H1 (cell line): ENCODE measurements around the gene RPL12. TPM values are rescaled to one million over a fixed set of nuclear protein-coding genes. Genes with fewer than 3 reads are reported as not detected.

Experiments used
- CTCF ChIA-PET: fragments of 300-600 bp; sonication (Branson Sonifier 250); formaldehyde crosslinking; loops from one replicate; lab custom pipeline; 2021; ENCODE audit not compliant: partially characterized antibody; lab: Charles Lee
- POLR2A ChIA-PET: fragments of 300-600 bp; sonication (Branson Sonifier 250); formaldehyde crosslinking; loops from one replicate; lab custom pipeline; 2021; ENCODE audit warnings: inconsistent platforms; ENCODE audit not compliant: partially characterized antibody; lab: Charles Lee
- DNase-seq, 2 experiments: peaks; one replicate each; pipeline versions ENCODE4 v3.0.0 to v3.0.0-alpha.2; 2010 to 2022; ENCODE audit warnings: low spot score in 2 of 2, low read depth in 1 of 2, mixed read lengths in 1 of 2
- FAIRE-seq: peaks from 2 replicates; lab custom pipeline; 2011; peaks lifted over from hg19 to GRCh38; lab: Jason Lieb, UNC
- H2AFZ ChIP-seq: 2 replicates; pipeline ENCODE4 v1.8.1; 2012; ENCODE audit warnings: low read length, inconsistent platforms
- H2AK5ac ChIP-seq: 2 replicates; pipeline ENCODE4 v1.6.1; 2013; ENCODE audit warnings: low read depth, low read length
- H2BK120ac ChIP-seq: replicated peaks from 2 replicates; pipeline ENCODE3; 2013; ENCODE audit warnings: low read depth, low read length, inconsistent platforms
- H2BK12ac ChIP-seq: 2 replicates; pipeline ENCODE4 v1.6.1; 2013; ENCODE audit warnings: low read depth, low read length
- H2BK15ac ChIP-seq: 2 replicates; pipeline ENCODE4 v1.6.1; 2013; ENCODE audit warnings: low read length
- H2BK20ac ChIP-seq: 2 replicates; pipeline ENCODE4 v1.6.1; 2013; ENCODE audit warnings: low read length
- H2BK5ac ChIP-seq: 2 replicates; pipeline ENCODE4 v1.6.1; 2013; ENCODE audit warnings: low read depth, low read length
- H3K14ac ChIP-seq: 2 replicates; pipeline ENCODE4 v1.6.1; 2013; ENCODE audit warnings: inconsistent platforms; ENCODE audit not compliant: insufficient read length
- H3K18ac ChIP-seq: 2 replicates; pipeline ENCODE4 v1.6.1; 2013; ENCODE audit warnings: low read length; ENCODE audit errors: extremely low read depth
- H3K23ac ChIP-seq: 2 replicates; pipeline ENCODE4 v1.6.1; 2013; ENCODE audit warnings: inconsistent platforms; ENCODE audit not compliant: insufficient read length
- H3K23me2 ChIP-seq: 2 replicates; pipeline ENCODE4 v1.6.1; 2013; ENCODE audit warnings: low read depth, low read length
- H3K27ac ChIP-seq: 2 replicates; pipeline ENCODE4 v1.6.1; 2011; ENCODE audit warnings: low read depth, low read length, inconsistent platforms
- H3K27me3 ChIP-seq, 4 experiments: replicated peaks in 1 of 4; 1 replicate in 1 of 4; 2 replicates in 3 of 4; pipeline versions ENCODE4 v1.6.1 to v1.8.1; 2011 to 2013; ENCODE audit warnings: low read length in 3 of 4, mild to moderate bottlenecking in 3 of 4, inconsistent platforms in 2 of 4, mixed read lengths in 2 of 4, moderate library complexity in 1 of 4; ENCODE audit not compliant: control insufficient read depth in 3 of 4, insufficient read depth in 3 of 4; ENCODE audit errors: extremely low read depth in 1 of 4
- H3K36me3 ChIP-seq, 4 experiments: 2 replicates each; pipeline versions ENCODE4 v1.6.1 to v1.8.1; 2011 to 2013; ENCODE audit warnings: mild to moderate bottlenecking in 4 of 4, low read length in 3 of 4, moderate library complexity in 2 of 4, control low read depth in 1 of 4, inconsistent platforms in 1 of 4; ENCODE audit not compliant: insufficient read depth in 4 of 4, control insufficient read depth in 2 of 4
- H3K4ac ChIP-seq: replicated peaks from 2 replicates; pipeline ENCODE3; 2013; ENCODE audit warnings: low read length, low read depth, mixed read lengths, inconsistent platforms; ENCODE audit not compliant: insufficient read length
- H3K4me1 ChIP-seq, 4 experiments: replicated peaks in 1 of 4; 1 replicate in 1 of 4; 2 replicates in 3 of 4; pipeline versions ENCODE4 v1.6.1 to v1.8.1; 2011 to 2013; ENCODE audit warnings: low read length in 3 of 4, inconsistent platforms in 2 of 4, mixed read lengths in 1 of 4; ENCODE audit not compliant: insufficient read depth in 4 of 4, control insufficient read depth in 3 of 4
- H3K4me2 ChIP-seq, 2 experiments: 2 replicates each; pipeline versions ENCODE4 v1.6.1 to v1.8.1; 2011 to 2013; ENCODE audit warnings: low read depth in 2 of 2, low read length in 2 of 2, control low read depth in 1 of 2, inconsistent platforms in 1 of 2, mild to moderate bottlenecking in 1 of 2; ENCODE audit not compliant: insufficient read depth in 1 of 2
- H3K4me3 ChIP-seq, 4 experiments: fragments of 200-600, 300-600 bp in 1 of 4; sonication (generic), shearing (Covaris generic), sonication (Bioruptor Twin) in 1 of 4; 2 replicates each; pipeline versions ENCODE4 v1.5.1 to v1.8.1; 2011 to 2016; ENCODE audit warnings: low read length in 4 of 4, low read depth in 3 of 4, control low read depth in 2 of 4, inconsistent platforms in 2 of 4, mild to moderate bottlenecking in 2 of 4, mixed read lengths in 1 of 4, moderate library complexity in 1 of 4; ENCODE audit not compliant: insufficient read depth in 2 of 4; ENCODE audit errors: extremely low read depth in 1 of 4
- H3K56ac ChIP-seq: replicated peaks from 2 replicates; pipeline ENCODE3; 2013; ENCODE audit warnings: low read depth, mild to moderate bottlenecking, mixed read lengths, low read length, inconsistent platforms; ENCODE audit not compliant: insufficient read length
- H3K79me1 ChIP-seq: 2 replicates; pipeline ENCODE4 v1.6.1; 2013; ENCODE audit warnings: low read depth, low read length, control low read depth
- H3K79me2 ChIP-seq, 2 experiments: 2 replicates each; pipeline versions ENCODE4 v1.6.1 to v1.8.1; 2012 to 2013; ENCODE audit warnings: low read length in 2 of 2, mild to moderate bottlenecking in 2 of 2, inconsistent platforms in 1 of 2; ENCODE audit not compliant: insufficient read depth in 2 of 2, control insufficient read depth in 1 of 2
- H3K9ac ChIP-seq, 4 experiments: replicated peaks in 1 of 4; 1 replicate in 1 of 4; 2 replicates in 3 of 4; pipeline versions ENCODE4 v1.6.1 to v1.8.1; 2011 to 2013; ENCODE audit warnings: low read depth in 3 of 4, low read length in 3 of 4, control low read depth in 2 of 4, mild to moderate bottlenecking in 2 of 4, moderate library complexity in 2 of 4, inconsistent platforms in 1 of 4; ENCODE audit errors: extremely low read depth in 1 of 4
- H3K9me3 ChIP-seq, 2 experiments: 2 replicates each; pipeline versions ENCODE4 v1.6.1 to v1.8.1; 2012 to 2013; ENCODE audit warnings: mild to moderate bottlenecking in 2 of 2, moderate library complexity in 2 of 2, control low read depth in 1 of 2, inconsistent platforms in 1 of 2, low read depth in 1 of 2, low read length in 1 of 2, mixed read lengths in 1 of 2; ENCODE audit not compliant: insufficient read depth in 2 of 2
- H4K20me1 ChIP-seq, 2 experiments: replicated peaks in 1 of 2; 2 replicates each; pipeline versions ENCODE3 to v1.8.1; 2011 to 2013; ENCODE audit warnings: inconsistent platforms in 2 of 2, low read length in 2 of 2, mild to moderate bottlenecking in 1 of 2; ENCODE audit not compliant: insufficient read depth in 2 of 2, control insufficient read depth in 1 of 2
- H4K5ac ChIP-seq: 2 replicates; pipeline ENCODE4 v1.6.1; 2013; ENCODE audit warnings: low read length, low read depth, mixed read lengths, inconsistent platforms; ENCODE audit not compliant: insufficient read length
- H4K8ac ChIP-seq: 2 replicates; pipeline ENCODE4 v1.8.0; 2013; ENCODE audit warnings: mild to moderate bottlenecking, moderate library complexity, low read length, inconsistent platforms; ENCODE audit not compliant: insufficient read depth; ENCODE audit errors: extremely low read depth
- H4K91ac ChIP-seq: replicated peaks from 2 replicates; pipeline ENCODE3; 2013; ENCODE audit warnings: low read length, mixed read lengths, inconsistent platforms; ENCODE audit not compliant: insufficient read length
- KDM4A ChIP-seq: IDR thresholded peaks from one replicate; pipeline ENCODE4 v1.7.1; 2012; ENCODE audit warnings: low read depth, mild to moderate bottlenecking, moderate library complexity, low read length, inconsistent platforms; ENCODE audit not compliant: severe bottlenecking
- SP4 ChIP-seq: IDR thresholded peaks from 2 replicates; pipeline ENCODE4 v1.6.1; 2012; ENCODE audit warnings: low read length, inconsistent platforms
- WGBS, 2 experiments: shearing (Covaris generic) in 1 of 2; methylation state at CpG; one replicate each; pipeline versions ENCODE4 v1.1.6 to v1.1.7; 2013 to 2015; ENCODE audit warnings: low lambda C conversion rate in 2 of 2, mixed read lengths in 2 of 2, inconsistent platforms in 1 of 2, low coverage in 1 of 2, missing lambda C conversion rate in 1 of 2; ENCODE audit not compliant: insufficient replicate concordance in 2 of 2, insufficient coverage in 1 of 2, insufficient read length in 1 of 2; ENCODE audit errors: extremely low coverage in 1 of 2, missing lambda C conversion rate in 1 of 2; 5-methylcytosine and 5-hydroxymethylcytosine counted together
- polyA plus RNA-seq, 7 experiments: library from polyadenylated mRNA; depleted of rRNA in 3 of 7; stranded (reverse) in 5 of 7; unstranded in 2 of 7; fragments of >200 nt in 5 of 7; fragments of 200-250 nt in 2 of 7; gene quantifications; 1 replicate in 5 of 7; 2 replicates in 1 of 7; 4 replicates in 1 of 7; pipeline versions ENCODE4 v1.2.1 to v1.2.3, GENCODE V29; 2011 to 2013; ENCODE audit warnings: missing spikeins in 2 of 7, mixed read lengths in 2 of 7
- total RNA-seq: library from RNA; stranded (reverse); fragmentation: NEBNext Ultra II Directional; extraction: Animal tissue kit (Norgen Biotek cat#: 25700); gene quantifications from 2 replicates; pipeline ENCODE4 v1.2.1, GENCODE V29; 2021

Gene RPL12
- total and polyA plus RNA-seq, 2 of the 8 experiments (the other 6 are each of a cell fraction or from before 2014, with no cell fraction given), result 1,993 to 4,892 TPM

DNA sequence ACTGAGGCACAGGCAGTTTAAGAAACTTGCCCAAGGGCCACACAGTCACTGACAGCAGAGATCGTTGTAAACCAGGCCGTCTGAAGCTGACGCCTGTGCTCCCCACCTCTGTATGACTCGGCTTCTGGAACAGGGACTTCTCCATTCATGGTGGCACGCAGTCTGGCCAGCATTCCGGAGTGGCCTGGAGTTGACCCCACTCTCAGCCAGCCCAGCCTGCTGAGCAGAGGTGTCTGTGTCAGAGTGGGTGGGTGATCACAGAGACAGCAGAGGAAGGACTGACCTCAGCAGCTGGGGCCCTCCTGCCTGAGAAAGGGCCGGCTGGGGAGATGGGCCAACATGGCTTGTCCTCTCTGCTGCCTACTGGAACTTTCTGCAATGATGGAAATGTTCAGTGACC lies 12.7 kb upstream of the RPL12 start:
- H3K27me3 ChIP-seq, result no peaks in the 10 kb centered on the region; a peak in 1 of 7 replicates
- H3K9me3 ChIP-seq, result no peaks in the 10 kb centered on the region
- no peak overlapping the region for H4K5ac ChIP-seq
- no peak overlapping the region for H3K14ac ChIP-seq
- DNase-seq, result no peak
- no peaks in the 10 kb centered on the region for H3K79me2 ChIP-seq
- H3K4me1 ChIP-seq, result no peaks in the 10 kb centered on the region
- H3K23ac ChIP-seq, result no peak overlapping the region
- H2BK20ac ChIP-seq, result no peak overlapping the region
- H2BK12ac ChIP-seq, result no peak overlapping the region
- no peak overlapping the region for H2AK5ac ChIP-seq
- H3K79me1 ChIP-seq, result no peaks in the 10 kb centered on the region
- no peak overlapping the region for H3K56ac ChIP-seq
- FAIRE-seq, result no peak
- no peak overlapping the region for H2BK120ac ChIP-seq
- H2BK5ac ChIP-seq, result no peak overlapping the region
- H3K9ac ChIP-seq, result no peak overlapping the region
- no peak overlapping the region for H4K8ac ChIP-seq
- TF ChIP-seq KDM4A, result no peak
- no peak for TF ChIP-seq SP4
- H3K27ac ChIP-seq, result no peak overlapping the region
- ChIA-PET CTCF (interaction anchor here (1.1 kb wide), 1 partner anchor 12 kb away, joined by 3 read pairs; no protein-coding TSS in a partner anchor), POLR2A (interaction anchor here (0.9 to 5.5 kb wide), 3 partner anchors 11 to 13 kb away, joined by 3 to 64 read pairs (median 5); partner anchors contain the start of genes LRSAM1 and RPL12)
- H3K4me2 ChIP-seq, result no peak overlapping the region
- no peaks in the 10 kb centered on the region for H3K23me2 ChIP-seq
- WGBS, 2 experiments, result 88% methylated on average over 7 of the region's 7 CpGs; no CpG with 5 or more reads in 1 of the 2 experiments
- no peak overlapping the region for H3K4me3 ChIP-seq
- H3K4ac ChIP-seq, result no peak overlapping the region
- no peak overlapping the region for H2AFZ ChIP-seq
- peaks cover 2 to 5% of the 10 kb centered on the region in 2 experiments for H4K20me1 ChIP-seq
- H3K18ac ChIP-seq, result no peak overlapping the region
- H2BK15ac ChIP-seq, result no peak overlapping the region
- H3K36me3 ChIP-seq, result peaks cover 5 to 22% (median 17%) of the 10 kb centered on the region in 4 experiments; a peak in 6 of 8 replicates
- H4K91ac ChIP-seq, result no peak overlapping the region
